GM11168 (cell line): ENCODE data around the gene HSPB7.
"Not testable (repeated sequence)": the region's sequence is repeated elsewhere in the genome, so short reads cannot be mapped to it uniquely, and the experiment has no call there.

ENCODE experiments used
- in situ Hi-C: fragments of 300-500 bp; cut with MboI; formaldehyde crosslinking; loops from one replicate; pipeline ENCODE4 v1.12.0; 2022; ENCODE audit warnings: low sequenced_read_pairs; ENCODE audit not compliant: unreplicated experiment

HSPB7 gene

DNA sequence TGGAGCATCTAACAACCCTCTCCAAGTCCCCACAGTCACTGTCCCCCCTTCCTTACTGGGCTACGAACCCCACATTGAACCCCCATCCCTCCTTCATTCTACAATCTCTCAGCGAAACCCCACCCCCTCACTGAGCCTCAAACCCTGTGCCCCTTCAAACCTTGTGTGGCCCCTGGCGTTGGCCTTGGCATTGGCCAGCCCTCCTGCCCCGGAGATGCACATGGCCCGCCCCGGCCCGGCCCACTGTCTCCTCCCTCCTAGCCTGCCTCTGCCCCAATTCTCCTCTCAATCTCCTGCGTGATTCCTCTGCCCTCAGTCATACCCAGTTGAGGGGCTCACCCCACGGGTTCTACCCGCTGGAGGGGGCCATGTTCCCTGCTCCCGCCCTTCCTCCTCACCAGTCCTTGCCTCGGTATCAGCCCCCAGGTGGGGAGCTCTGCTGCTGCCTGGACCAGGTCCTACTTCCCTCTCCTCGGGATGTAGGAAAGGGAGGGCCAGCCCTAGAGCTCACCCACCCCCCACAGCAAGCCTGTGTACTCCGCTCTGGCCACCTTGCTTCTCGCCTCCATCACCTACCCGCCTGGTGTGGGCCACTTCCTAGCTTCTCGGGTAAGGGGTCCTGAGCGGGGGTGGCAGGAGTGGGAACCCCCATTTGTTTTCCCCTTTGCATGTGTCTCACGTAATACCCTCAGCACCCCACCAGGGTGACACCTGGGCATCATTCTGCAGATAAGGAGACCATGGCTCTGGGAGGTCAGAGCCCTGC, 10.6 kb upstream of the HSPB7 start:
- in situ Hi-C loops, result no loop called here

DNA sequence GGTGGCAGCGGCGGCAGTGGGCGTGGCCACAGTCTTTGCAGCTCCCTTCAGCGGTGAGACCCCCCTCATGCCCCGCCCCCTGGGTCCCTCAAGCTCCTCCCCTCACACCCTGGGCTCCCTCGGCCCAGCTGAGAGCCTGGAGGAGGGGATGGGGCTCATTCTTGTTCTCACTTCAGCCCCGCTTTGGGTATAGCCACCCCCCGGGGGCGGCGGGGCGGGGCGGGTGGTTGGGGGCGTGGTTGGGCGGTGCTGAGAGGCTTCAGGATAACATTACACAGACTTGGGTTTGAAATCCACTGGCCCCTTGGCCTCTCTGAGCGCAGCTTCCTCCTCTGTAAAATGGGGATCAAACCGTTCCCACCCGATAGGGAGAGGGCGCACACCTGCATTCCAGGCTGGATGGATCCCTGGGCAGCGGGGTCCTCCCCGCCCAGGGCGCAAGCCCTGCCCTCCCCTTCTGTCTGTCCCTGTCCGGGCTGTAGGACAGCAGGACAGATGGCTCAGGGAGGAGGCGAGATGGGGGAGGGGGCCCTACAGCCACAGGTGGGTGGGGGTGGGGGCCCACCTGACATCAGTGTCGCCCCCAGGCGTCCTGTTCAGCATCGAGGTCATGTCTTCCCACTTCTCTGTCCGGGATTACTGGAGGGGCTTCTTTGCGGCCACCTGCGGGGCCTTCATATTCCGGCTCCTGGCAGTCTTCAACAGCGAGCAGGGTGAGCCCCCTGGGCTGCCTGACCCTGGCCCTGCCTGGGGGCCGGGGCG, 9.1 kb upstream of the HSPB7 start:
- in situ Hi-C loops, result no loop called here

- in situ Hi-C loops, result not testable (repeated sequence)
Observed at GRCh38 chr1:16026302-16026701, 8.5 kb upstream of the HSPB7 start.

DNA sequence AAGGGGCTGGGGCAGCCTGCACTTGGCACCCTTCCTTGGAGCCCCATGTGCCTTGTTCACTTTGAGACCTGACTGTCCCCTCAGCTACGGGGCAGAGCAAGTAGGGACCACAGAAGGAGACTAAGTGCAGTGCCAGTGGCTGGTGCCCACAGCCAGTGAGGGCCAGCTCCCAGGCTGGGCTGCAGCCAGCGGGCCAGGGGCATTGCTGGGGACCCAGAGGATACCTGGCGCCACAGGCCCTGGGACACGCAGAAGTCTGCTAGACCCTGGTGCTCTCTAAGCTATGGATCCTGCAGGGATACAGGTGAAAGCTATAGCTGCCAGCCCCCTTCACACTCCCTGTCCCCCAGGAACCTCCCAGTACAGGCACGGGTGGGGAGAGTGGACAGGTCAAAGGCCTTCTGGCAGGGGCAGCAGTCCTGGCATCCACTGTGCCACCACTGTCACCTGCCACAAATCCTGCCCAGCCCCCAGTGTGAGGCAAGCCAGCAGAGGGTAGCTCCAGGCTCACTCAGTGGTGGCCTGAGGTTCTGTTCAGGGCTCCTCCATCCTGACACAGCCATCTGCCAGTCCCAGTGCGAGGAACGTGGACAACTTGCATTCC, 5.3 kb upstream of the HSPB7 start:
- in situ Hi-C loops, result no loop called here

DNA sequence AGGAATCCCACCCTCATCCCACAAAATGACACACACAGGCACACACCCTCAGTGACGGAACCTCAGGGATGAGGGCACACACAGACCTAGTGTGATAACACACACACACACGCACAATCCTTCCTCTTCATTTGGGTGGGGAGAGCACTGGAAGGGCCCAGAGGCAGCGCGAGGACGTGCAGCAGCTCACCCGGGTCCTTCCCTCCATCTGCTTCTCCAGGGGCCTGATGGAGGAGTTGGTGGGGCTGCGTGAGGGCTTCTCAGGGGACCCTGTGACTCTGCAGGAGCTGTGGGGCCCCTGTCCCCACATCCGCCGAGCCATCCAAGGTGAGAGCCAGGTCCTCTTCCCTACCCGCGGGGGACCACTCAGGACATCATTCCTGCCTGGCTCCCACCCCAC, 4.5 kb upstream of the HSPB7 start:
- in situ Hi-C loops, result no loop called here

DNA sequence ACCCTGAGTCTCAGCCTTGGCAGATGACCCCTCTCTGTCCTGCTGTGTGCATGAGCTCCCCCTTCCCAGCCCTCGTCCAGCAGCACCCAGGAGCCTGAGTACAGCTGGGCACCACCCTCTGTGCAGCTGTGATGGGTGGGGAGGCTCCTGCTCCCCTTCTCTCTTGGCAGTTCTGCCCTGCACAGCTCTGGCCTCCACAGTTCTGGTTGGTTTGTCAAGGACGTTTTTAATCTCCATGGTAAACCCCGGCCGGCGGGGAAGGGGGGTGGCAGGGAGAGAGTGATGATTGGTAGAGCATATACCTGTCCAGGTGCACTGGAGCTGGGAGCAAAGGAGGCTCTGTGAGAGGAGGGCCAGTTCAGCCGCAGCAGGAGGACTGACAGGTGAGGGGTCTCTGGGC, 3.8 kb upstream of the HSPB7 start, which contains the start of gene CLCNKA:
Gene CLCNKA (plus strand): TSS at position 356 of the 400 bp plus-strand sequence. CDS start 584 bp downstream, outside the sequence.
- in situ Hi-C loops, result no loop called here

DNA sequence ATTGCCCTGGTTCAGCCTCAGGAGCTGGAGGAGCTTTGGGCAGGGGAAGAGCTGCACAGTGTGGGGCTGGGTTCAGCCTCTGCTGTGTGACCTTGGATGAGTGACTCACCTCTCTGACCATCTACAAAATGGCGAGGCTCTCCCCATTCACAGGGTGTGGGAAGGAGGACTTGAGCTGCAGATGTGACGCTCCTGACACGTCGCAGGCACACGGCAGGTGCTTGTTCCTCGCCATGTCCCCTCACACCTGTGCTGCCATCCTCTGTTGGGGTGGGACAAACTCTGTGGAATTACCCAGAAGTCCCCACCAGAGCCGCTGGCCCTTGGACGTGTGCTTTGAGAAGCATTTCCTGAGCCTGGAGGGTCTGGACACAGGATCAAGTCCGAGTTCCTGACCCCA, 3.0 kb upstream of the HSPB7 start:
- in situ Hi-C loops, result not testable (repeated sequence)

- in situ Hi-C loops, result no loop called here
Observed at GRCh38 chr1:16020325-16020724, 2.5 kb upstream of the HSPB7 start.

DNA sequence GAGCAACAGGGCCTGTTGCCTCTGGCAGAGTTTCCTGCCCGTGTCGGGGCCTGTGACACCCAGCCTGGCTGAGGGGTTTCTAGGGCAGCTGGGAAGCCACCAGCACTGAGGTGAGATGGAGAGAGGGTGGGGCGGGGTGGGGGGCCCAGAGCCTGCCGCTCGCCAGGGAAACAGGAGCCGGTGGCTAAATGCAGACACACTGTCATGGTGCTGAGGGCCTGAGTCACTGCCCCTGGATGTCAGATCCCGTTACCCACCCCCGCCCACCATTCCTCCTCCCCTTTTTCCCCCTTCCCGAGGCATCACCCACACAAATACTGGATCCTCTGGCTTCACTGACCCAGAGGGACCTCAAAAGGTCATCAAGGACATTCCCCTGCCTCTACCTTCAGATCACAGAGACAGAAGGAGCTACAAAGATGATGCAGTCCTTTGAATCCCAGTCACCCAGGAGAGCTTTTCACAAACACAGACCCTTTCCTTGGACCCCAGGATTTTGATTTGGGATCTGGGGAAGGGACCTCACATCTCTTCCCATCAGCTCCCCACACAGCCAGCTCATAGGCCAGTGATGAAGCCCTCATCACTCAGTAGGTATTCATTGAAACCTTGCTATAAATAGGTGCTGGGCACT, 1.9 kb upstream of the HSPB7 start:
- in situ Hi-C loops, result loop anchor here (10.0 kb wide), 1 partner anchor 45 kb away; no protein-coding TSS in a partner anchor

GRCh38 chr1:16018749-16019643, 1.2 kb upstream of the HSPB7 start:
- in situ Hi-C loops, result loop anchor here (10.0 kb wide), 1 partner anchor 46 kb away; no protein-coding TSS in a partner anchor

- in situ Hi-C loops, result loop anchor here (10.0 kb wide), 1 partner anchor 46 kb away; no protein-coding TSS in a partner anchor
Observed at GRCh38 chr1:16018308-16018707, 465 bp upstream of the HSPB7 start.

DNA sequence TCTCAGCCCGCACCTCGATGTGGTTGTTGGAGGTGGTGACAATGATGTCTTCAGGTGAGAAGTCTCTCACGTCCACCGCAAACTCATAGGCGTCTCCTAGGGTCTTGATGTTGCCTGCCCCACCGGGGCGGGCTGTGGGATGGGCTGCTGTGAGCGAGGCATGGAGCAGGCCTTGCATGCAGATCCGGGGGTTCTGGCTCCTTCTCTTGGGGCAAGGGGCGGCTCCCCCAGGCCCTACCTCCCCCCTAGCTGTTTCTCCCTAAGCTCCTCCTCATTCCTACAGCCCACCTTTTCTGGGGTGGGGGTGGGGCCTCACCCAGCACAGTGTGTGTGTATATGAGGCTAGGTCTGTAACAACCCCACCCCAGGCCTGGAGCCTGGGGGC, 775 bp downstream of the HSPB7 start:
- in situ Hi-C loops, result loop anchor here (10.0 kb wide), 1 partner anchor 48 kb away; no protein-coding TSS in a partner anchor

DNA sequence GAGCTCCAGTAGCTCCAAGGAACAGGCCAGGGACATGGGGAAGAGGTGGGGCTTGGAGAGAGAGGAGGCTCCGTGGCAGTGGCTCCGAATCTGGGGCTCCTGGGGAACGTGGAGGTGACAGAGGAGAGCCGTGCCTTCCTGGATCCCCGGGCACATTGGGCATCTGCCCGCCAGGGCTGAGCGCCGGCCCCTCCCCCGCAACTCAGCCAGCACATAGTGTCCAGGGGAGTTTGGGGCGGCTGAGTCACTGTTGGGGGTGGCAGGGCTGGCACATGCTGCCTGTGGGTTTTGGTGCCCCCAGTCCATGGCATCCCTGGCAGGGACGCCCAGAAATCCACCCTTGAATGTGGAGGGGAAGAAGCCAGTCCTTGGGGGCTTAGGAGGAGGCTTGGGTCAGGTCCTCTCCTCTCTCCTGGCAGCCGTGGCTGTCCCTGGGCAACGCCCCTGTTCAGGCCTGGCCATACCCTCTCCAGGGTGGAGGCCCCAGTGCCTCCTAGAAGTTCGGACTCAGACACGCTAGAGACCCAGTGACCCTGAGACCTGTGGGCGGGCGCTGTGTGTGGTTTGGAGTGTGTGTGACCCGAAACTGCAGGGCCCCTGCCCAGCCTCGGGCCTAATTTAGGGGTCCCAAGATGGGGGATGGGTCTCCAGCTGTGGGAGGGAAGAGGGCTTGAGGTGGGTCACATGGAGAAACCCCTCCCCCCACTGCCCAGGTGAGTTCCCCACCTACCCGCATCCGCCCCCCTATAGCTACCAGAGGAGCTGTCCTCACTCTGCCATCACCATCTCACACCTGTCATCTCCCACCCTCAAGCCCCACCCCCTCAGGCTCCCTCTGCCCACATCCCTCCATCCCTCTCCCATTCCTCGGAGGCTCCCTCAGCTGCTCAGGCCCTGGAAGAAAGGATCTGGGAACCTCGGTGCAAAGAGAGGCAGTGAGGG, 1.6 kb downstream of the HSPB7 start:
- in situ Hi-C loops, result loop anchor here (10.0 kb wide), 1 partner anchor 49 kb away; no protein-coding TSS in a partner anchor

- in situ Hi-C loops, result loop anchor here (10.0 kb wide), 1 partner anchor 49 kb away; no protein-coding TSS in a partner anchor
Observed at GRCh38 chr1:16015491-16015890, 2.4 kb downstream of the HSPB7 start.

DNA sequence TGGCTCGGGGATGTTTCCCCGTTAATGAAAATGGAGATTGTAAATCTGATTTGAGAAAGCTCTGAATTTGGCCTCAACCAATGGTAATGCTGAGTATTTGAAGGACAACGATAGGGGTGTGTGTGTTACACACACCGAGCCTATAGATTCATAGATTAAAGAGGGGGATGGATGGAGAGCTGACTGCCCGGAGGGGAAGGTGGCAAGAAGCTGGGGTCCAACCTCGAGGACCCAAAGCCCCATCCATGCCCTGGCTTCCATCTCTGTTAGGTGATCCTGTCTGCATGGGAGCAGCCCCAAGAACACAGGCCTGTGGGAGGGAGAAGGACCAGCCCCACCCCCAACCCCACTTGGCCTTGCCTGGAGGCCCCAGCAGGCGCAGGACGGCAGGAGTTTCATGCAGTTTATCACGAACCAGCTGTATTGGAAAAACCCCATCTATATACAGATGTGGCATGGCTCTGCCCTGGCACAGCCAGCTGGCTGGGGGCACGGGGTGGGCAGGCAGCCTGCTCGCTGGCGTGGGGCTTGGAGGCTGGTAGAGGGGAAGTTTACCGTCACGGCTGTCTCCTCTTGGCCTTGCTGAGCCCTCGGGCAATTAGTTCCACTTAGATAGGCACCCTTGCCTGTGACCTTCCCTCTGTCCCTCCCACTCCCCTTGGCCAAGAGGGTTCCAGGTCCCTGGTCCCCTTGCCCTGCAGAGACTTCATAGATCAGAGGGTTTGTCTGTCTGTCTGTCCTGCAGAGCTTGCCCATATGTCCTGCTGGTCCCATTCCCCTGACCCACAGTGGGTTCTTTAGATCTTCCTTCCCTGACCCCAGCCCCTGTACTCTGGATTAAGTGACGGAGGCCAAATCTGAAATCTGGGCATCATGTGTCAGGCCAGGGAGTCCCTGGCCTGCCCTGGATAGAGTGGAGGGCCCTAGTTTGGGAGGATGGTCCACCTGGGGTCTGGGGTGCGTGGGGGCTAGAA, 3.0 kb downstream of the HSPB7 start:
- in situ Hi-C loops, result loop anchor here (10.0 kb wide), 1 partner anchor 50 kb away; no protein-coding TSS in a partner anchor

- in situ Hi-C loops, result loop anchor here (10.0 kb wide), 1 partner anchor 51 kb away; no protein-coding TSS in a partner anchor
Observed at GRCh38 chr1:16013908-16014258, 4.0 kb downstream of the HSPB7 start.
